MCF 10A (cell line): ENCODE measurements around the gene PMEPA1. TPM values are rescaled to one million over a fixed set of nuclear protein-coding genes. Genes with fewer than 3 reads are reported as not detected.

Experiments
- BruUV-seq: library from RNA; stranded (reverse); fragments of 400-500 nt; replicated peaks from 2 replicates; lab custom pipeline; 2021; lab: Mats Ljungman, UMichigan
- CTCF ChIA-PET: fragments of 300-600 bp; sonication (Branson Sonifier 250); formaldehyde crosslinking; extraction: SDS; loops from one replicate; lab custom pipeline; 2021; ENCODE audit warnings: antibody characterized with exemption, inconsistent platforms; lab: Yijun Ruan, JAX
- POLR2A ChIA-PET: fragments of 300-600, 350-650 bp; sonication (Branson Sonifier 250); formaldehyde crosslinking; extraction: SDS; loops from one replicate; lab custom pipeline; 2020; ENCODE audit warnings: antibody characterized with exemption, inconsistent platforms; lab: Yijun Ruan, JAX
- DNase-seq: peaks from one replicate; pipeline ENCODE4 v3.0.0-alpha.2; 2018; ENCODE audit not compliant: unreplicated experiment
- H3K27ac Mint-ChIP-seq: one replicate; pipeline ENCODE4 v1.8.0; 2022; ENCODE audit warnings: mild to moderate bottlenecking, low read depth, mixed read lengths; ENCODE audit not compliant: unreplicated experiment
- H3K27me3 Mint-ChIP-seq: one replicate; pipeline ENCODE4 v1.8.0; 2022; ENCODE audit warnings: mixed read lengths; ENCODE audit not compliant: insufficient read depth, unreplicated experiment
- H3K36me3 Mint-ChIP-seq: one replicate; pipeline ENCODE4 v1.8.0; 2022; ENCODE audit warnings: mild to moderate bottlenecking, moderate library complexity, mixed read lengths; ENCODE audit not compliant: insufficient read depth, unreplicated experiment
- H3K4me1 Mint-ChIP-seq: one replicate; pipeline ENCODE4 v1.8.0; 2022; ENCODE audit warnings: mixed read lengths; ENCODE audit not compliant: insufficient read depth, unreplicated experiment
- H3K4me3 Mint-ChIP-seq: one replicate; pipeline ENCODE4 v1.8.0; 2022; ENCODE audit warnings: mild to moderate bottlenecking, moderate library complexity, mixed read lengths; ENCODE audit not compliant: unreplicated experiment
- H3K9me3 Mint-ChIP-seq: one replicate; pipeline ENCODE4 v1.8.0; 2022; ENCODE audit warnings: mixed read lengths; ENCODE audit not compliant: unreplicated experiment
- intact Hi-C: fragments of 100-400 bp; cut with micrococcal nuclease; formaldehyde crosslinking; loops from 2 replicates; pipeline ENCODE4 v1.14.1; 2022
- total RNA-seq: library from RNA; stranded (reverse); gene quantifications from 2 replicates; pipeline ENCODE4 v1.2.3, GENCODE V29; 2022
- TF ChIP-seq, protein P1 (sequence below): fragments of 200-600 bp; IDR thresholded peaks from one replicate; pipeline ENCODE4 v1.8.0; 2022; ENCODE audit warnings: antibody characterized with exemption, mild to moderate bottlenecking; ENCODE audit not compliant: unreplicated experiment

The PMEPA1 gene
- total RNA-seq, 1 experiment from 2014 or later: 68.5 TPM

DNA sequence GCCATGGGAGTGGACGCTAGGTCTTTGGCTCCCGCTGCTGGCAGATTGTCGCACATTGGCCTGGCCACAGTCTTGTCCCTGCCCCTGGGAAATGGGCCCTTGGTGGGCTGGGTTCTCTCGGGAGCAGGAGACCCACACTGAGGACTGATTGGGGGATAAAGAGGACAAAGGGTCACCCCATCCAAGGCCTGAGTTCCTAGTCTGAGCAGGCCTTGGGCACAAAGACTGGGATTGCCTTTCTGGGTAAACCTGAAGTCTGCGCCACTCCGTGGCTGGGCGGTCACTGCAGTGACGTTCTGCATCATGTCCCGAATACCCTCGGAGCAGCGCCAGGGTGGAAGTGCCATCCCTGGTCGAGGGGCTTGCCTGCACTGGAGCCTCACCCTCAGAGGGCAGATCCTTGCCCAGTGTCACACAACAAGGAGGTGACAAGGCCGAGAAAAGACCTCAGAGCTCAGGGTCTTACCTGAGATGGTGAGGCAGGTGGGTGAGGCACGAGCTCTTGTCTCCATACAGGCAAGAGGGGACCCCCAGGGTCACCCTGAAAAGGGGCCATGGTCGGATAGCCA lies 53.5 kb downstream of the PMEPA1 start:
- no peak overlapping the region for H3K27ac Mint-ChIP-seq
- CTCF ChIA-PET: interaction anchor here (0.5 to 6.4 kb wide), 15 partner anchors 10 to 525 kb away, joined by 3 to 85 read pairs (median 3); no protein-coding TSS in a partner anchor
- intact Hi-C loops: loop anchor here (5.0 kb wide), 1 partner anchor 41 kb away; no protein-coding TSS in a partner anchor

DNA sequence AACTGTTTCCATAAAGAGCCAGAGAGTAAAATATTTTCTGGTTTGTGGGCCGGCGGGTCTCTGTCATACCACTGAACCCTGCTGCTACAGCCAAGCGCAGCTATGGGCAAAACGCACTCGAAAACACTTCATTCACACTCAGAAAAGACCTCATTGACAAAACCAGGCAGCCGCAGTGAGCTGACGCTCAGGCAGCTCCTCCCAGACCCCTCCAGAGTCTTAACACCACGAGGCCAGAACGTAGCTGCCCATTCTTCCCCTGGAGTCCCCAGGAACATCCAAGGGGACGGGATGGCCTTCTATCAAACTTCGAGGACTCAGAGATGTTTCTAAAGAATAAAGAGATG lies 54.0 kb downstream of the PMEPA1 start:
- DNase-seq: no peak
- no TSS peak for BruUV-seq
- TF ChIP-seq, protein P1, sequence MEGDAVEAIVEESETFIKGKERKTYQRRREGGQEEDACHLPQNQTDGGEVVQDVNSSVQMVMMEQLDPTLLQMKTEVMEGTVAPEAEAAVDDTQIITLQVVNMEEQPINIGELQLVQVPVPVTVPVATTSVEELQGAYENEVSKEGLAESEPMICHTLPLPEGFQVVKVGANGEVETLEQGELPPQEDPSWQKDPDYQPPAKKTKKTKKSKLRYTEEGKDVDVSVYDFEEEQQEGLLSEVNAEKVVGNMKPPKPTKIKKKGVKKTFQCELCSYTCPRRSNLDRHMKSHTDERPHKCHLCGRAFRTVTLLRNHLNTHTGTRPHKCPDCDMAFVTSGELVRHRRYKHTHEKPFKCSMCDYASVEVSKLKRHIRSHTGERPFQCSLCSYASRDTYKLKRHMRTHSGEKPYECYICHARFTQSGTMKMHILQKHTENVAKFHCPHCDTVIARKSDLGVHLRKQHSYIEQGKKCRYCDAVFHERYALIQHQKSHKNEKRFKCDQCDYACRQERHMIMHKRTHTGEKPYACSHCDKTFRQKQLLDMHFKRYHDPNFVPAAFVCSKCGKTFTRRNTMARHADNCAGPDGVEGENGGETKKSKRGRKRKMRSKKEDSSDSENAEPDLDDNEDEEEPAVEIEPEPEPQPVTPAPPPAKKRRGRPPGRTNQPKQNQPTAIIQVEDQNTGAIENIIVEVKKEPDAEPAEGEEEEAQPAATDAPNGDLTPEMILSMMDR: no peak
- CTCF ChIA-PET: interaction anchor here (0.6 to 6.4 kb wide), 16 partner anchors 10 to 540 kb away, joined by 3 to 85 read pairs (median 4); no protein-coding TSS in a partner anchor
- H3K4me1 Mint-ChIP-seq: peaks cover 22% of the 10 kb centered on the region
- H3K9me3 Mint-ChIP-seq: no peaks in the 10 kb centered on the region
- POLR2A ChIA-PET: no interaction called here
- H3K36me3 Mint-ChIP-seq: peaks cover 30% of the 10 kb centered on the region
- H3K27me3 Mint-ChIP-seq: no peaks in the 10 kb centered on the region
- no peak overlapping the region for H3K4me3 Mint-ChIP-seq
- intact Hi-C loops: loop anchor here (5.0 kb wide), 1 partner anchor 42 kb away; no protein-coding TSS in a partner anchor
- no peak overlapping the region for H3K27ac Mint-ChIP-seq

More for the DNA sequence above, 53.5 kb downstream of the PMEPA1 start:
- BruUV-seq: no TSS peak
- Mint-ChIP-seq H3K36me3 (peaks cover 28% of the 10 kb centered on the region), H3K4me3 (no peak overlapping the region), H3K9me3 (no peaks in the 10 kb centered on the region), H3K4me1 (peaks cover 24% of the 10 kb centered on the region), H3K27me3 (no peaks in the 10 kb centered on the region)
- DNase-seq: no peak
- TF ChIP-seq, protein P1: no peak
- POLR2A ChIA-PET: no interaction called here

GRCh38 chr20:57654998-57655808 lies 54.6 kb downstream of the PMEPA1 start:
- peaks cover 36% of the 10 kb centered on the region for H3K36me3 Mint-ChIP-seq
- ChIA-PET CTCF (interaction anchor here (0.5 to 6.4 kb wide), 45 partner anchors 9 to 1981 kb away, joined by 3 to 85 read pairs (median 4); partner anchors contain the start of gene ZBP1), POLR2A (interaction anchor here (1.8 kb wide), 1 partner anchor 52 kb away, joined by 5 read pairs; no protein-coding TSS in a partner anchor)
- TF ChIP-seq, protein P1: no peak
- H3K9me3 Mint-ChIP-seq: no peaks in the 10 kb centered on the region
- H3K27me3 Mint-ChIP-seq: no peaks in the 10 kb centered on the region
- DNase-seq: no peak
- peaks cover 16% of the 10 kb centered on the region for H3K4me1 Mint-ChIP-seq
- H3K27ac Mint-ChIP-seq: peak overlapping the region; percentile 46
- H3K4me3 Mint-ChIP-seq: no peak overlapping the region
- no TSS peak for BruUV-seq
- intact Hi-C loops: loop anchor here (1.0 to 5.0 kb wide), 3 partner anchors 42 to 524 kb away; no protein-coding TSS in a partner anchor
